Measurements from ENCODE around the gene CEP97.
"Not testable (repeated sequence)": the region's sequence is repeated elsewhere in the genome, so short reads cannot be mapped to it uniquely, and the experiment has no call there.

The CEP97 gene

DNA sequence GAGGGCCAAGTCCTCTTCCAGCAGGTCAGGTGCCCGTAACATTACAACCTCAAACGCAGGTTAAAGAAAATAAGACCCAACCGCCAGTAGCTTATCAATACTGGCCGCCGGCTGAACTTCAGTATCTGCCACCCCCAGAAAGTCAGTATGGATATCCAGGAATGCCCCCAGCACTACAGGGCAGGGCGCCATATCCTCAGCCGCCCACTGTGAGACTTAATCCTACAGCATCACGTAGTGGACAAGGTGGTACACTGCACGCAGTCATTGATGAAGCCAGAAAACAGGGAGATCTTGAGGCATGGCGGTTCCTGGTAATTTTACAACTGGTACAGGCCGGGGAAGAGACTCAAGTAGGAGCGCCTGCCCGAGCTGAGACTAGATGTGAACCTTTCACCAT is 30.9 kb upstream of the CEP97 start:
- H3K4me3 ChIP-seq (ENCODE audit: low read depth, low read length); DNase-seq (ENCODE audit: low read depth): not testable (repeated sequence)
- TF ChIP-seq, protein P1, sequence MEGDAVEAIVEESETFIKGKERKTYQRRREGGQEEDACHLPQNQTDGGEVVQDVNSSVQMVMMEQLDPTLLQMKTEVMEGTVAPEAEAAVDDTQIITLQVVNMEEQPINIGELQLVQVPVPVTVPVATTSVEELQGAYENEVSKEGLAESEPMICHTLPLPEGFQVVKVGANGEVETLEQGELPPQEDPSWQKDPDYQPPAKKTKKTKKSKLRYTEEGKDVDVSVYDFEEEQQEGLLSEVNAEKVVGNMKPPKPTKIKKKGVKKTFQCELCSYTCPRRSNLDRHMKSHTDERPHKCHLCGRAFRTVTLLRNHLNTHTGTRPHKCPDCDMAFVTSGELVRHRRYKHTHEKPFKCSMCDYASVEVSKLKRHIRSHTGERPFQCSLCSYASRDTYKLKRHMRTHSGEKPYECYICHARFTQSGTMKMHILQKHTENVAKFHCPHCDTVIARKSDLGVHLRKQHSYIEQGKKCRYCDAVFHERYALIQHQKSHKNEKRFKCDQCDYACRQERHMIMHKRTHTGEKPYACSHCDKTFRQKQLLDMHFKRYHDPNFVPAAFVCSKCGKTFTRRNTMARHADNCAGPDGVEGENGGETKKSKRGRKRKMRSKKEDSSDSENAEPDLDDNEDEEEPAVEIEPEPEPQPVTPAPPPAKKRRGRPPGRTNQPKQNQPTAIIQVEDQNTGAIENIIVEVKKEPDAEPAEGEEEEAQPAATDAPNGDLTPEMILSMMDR (IDR thresholded peaks at IDR 0.05; ENCODE audit: low read depth, low read length, missing control alignments), result peak; percentile 65

DNA sequence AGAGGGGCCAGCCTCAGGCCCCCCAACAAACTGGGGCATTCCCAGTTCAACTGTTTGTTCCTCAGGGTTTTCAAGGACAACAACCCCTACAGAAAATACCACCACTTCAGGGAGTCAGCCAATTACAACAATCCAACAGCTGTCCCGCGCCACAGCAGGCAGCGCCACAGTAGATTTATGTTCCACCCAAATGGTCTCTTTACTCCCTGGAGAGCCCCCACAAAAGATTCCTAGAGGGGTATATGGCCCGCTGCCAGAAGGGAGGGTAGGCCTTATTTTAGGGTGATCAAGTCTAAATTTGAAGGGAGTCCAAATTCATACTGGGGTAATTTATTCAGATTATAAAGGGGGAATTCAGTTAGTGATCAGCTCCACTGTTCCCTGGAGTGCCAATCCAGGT is 29.6 kb upstream of the CEP97 start:
- not testable (repeated sequence) for DNase-seq (ENCODE audit: low read depth)

DNA sequence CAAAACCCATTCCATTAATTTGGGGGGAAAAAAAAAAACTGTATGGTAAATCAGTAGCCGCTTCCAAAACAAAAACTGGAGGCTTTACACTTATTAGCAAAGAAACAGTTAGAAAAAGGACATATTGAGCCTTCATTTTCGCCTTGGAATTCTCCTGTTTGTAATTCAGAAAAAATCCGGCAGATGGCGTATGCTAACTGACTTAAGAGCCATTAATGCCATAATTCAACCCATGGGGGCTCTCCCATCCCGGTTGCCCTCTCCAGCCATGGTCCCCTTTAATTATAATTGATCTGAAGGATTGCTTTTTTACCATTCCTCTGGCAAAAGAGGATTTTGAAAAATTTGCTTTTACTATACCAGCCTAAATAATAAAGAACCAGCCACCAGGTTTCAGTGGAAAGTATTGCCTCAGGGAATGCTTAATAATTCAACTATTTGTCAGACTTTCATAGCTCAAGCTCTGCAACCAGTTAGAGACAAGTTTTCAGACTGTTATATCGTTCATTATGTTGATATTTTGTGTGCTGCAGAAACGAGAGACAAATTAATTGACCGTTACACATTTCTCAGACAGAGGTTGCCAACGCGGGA is 28.5 kb upstream of the CEP97 start:
- DNase-seq (ENCODE audit: low read depth), result peak; percentile 52
- no peak overlapping the region for H3K4me3 ChIP-seq (ENCODE audit: low read depth, low read length)
- TF ChIP-seq, protein P1 (IDR thresholded peaks at IDR 0.05; ENCODE audit: low read depth, low read length, missing control alignments), result peak; percentile 63

More for the DNA sequence above, 29.6 kb upstream of the CEP97 start:
- H3K4me3 ChIP-seq (ENCODE audit: low read depth, low read length), result not testable (repeated sequence)

DNA sequence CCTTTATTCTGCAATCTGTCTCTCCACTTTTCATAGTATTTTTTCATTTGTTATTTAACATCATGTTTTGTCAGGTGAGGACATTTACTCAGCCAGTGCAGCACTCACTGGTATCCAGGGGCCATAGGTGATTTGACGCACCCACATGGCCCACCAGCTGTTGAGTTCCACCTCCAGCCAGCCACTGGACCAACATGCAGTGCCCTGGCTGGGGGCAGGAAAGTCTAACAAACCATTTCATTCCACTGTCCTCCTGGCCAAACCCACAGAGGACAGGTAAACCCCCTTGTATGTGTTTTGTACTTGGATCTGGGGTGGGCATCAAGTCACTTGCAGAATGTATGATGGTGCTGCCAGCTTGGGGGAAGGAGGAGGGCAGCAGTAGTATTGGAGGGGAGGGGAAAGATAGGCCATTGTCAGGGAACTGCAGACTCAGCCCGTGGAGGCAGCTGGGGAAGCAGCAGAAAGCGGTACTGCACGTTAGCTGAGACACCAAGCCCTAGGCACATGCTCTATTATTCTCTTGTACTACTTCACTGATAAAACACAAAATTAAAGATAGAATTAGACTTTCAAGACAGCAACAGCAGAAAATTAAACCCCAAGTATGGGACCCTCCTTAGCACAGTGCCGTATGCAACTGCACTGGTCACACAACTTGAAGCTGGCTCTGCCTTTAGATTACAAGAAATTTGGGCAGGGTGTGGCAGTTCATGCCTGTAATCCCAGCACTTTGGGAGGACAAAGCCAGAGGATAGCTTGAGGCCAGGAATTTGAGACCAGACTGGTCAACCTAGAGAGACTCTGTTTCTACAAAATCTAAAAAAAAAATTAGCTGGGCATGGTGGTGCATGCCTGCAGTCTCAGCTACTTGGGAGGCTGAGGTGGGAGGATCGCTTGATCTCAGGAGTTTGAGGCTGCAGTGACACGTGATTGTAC is 22.4 kb upstream of the CEP97 start:
- peak overlapping the region; percentile 11; the same call in 1 of the 2 replicates for H3K4me3 ChIP-seq (ENCODE audit: low read depth, low read length)
- TF ChIP-seq, protein P1 (IDR thresholded peaks at IDR 0.05; ENCODE audit: low read depth, low read length, missing control alignments), result no peak
- DNase-seq (ENCODE audit: low read depth), result no peak

DNA sequence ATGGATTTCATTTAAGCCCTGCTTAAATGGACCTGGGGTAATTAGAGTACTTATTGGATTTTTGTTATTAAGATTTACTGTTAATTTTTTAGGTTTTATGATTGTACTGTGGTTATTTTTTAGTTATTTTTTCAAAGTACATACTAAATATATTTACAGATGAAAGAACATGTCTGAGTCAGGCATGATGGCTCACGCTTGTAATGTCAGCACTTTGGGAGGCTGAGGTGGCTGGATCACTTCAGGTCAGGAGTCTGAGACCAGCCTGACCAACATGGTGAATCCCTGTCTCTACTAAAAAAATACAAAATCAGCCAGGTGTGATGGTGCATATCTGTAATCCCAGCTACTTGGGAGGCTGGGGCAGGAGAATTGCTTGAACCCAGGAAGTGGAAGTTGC is 21.7 kb upstream of the CEP97 start:
- DNase-seq (ENCODE audit: low read depth), result no peak
- H3K4me3 ChIP-seq (ENCODE audit: low read depth, low read length), result no peak overlapping the region
- TF ChIP-seq, protein P1 (IDR thresholded peaks at IDR 0.05; ENCODE audit: low read depth, low read length, missing control alignments), result no peak

DNA sequence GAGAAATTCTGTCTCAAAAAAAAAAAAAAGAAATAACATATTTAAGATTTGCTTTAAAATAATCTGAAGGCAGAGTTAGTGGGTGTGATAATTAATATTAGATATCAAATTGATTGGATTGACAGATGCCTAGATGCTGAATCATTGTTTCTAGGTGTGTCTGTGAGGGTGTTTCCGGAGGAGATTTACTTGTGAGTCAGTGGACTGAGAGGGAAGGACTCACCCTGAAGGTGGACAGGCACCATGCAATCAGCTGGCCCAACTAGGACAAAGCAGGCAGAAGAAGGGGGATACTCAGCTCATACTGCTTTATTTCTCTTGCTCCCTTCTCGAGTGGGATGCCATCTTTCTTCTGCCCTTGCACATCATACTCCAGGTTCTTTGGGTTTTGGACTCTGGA is 21.2 kb upstream of the CEP97 start:
- TF ChIP-seq, protein P1 (IDR thresholded peaks at IDR 0.05; ENCODE audit: low read depth, low read length, missing control alignments), result no peak
- H3K4me3 ChIP-seq (ENCODE audit: low read depth, low read length), result no peak overlapping the region
- DNase-seq (ENCODE audit: low read depth), result no peak

DNA sequence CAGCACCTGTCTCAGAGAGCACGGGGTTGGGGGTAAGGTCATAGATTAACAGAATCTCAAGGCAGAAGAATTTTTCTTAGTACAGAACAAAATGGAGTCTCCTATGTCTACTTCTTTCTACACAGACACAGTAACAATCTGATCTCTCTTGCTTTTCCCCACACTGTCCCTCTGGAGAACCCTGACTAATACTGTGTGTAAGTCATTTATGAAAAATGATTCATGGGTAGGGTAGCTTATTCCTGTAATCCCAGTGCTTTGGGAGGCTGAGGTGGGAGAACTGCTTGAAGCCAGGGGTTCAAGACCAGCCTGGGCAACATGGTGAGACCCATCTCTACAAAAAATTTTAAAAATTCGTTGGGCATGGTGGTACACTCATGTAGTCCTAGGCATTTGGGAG is 19.8 kb upstream of the CEP97 start:
- not testable (repeated sequence) for DNase-seq (ENCODE audit: low read depth); H3K4me3 ChIP-seq (ENCODE audit: low read depth, low read length)

DNA sequence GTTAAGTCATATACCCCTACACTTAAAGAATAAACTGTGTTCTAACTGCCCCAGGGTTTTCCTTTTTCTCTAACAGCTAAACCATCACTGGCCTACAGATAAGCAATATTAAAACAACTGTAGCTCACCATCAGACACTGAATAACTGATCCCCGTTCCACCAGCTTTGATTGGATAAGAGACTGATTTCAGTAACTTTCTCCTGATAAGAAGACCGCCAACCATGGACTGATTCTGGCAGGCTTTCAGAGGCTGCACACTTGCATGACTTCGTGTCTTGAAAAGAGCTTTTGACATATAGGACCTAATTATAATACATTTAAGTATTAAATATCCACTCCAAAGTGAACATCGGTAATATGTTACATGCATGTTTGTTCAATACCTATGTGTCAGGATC is 15.3 kb upstream of the CEP97 start:
- no peak overlapping the region for H3K4me3 ChIP-seq (ENCODE audit: low read depth, low read length)
- TF ChIP-seq, protein P1 (IDR thresholded peaks at IDR 0.05; ENCODE audit: low read depth, low read length, missing control alignments), result no peak
- DNase-seq (ENCODE audit: low read depth), result no peak

Measured in GM12864 (cell line).